AML-193 (cell line): ENCODE results near the gene TBC1D5.
"Not testable (repeated sequence)": the region's sequence is repeated elsewhere in the genome, so short reads cannot be mapped to it uniquely, and the experiment has no call there.

Experiments used
- DNase-seq, 2 experiments: peaks; one replicate each; lab custom pipeline; 2025; lab: John Stamatoyannopoulos, UW

TBC1D5 gene

GRCh38 chr3:17714473-17714872, 28.0 kb downstream of the TBC1D5 start:
- DNase-seq, result no peak

- DNase-seq, result no peak
Observed at GRCh38 chr3:17709236-17709810, 33.1 kb downstream of the TBC1D5 start.

- DNase-seq, result no peak
Observed at GRCh38 chr3:17707813-17708543, 34.5 kb downstream of the TBC1D5 start.

- not testable (repeated sequence) for DNase-seq
Observed at GRCh38 chr3:17705991-17706390, 36.4 kb downstream of the TBC1D5 start.

- DNase-seq, result not testable (repeated sequence)
Observed at GRCh38 chr3:17699815-17700214, 42.6 kb downstream of the TBC1D5 start.

GRCh38 chr3:17695665-17696064, 46.8 kb downstream of the TBC1D5 start:
- not testable (repeated sequence) for DNase-seq

- DNase-seq, result not testable (repeated sequence)
Observed at GRCh38 chr3:17693670-17693999, 48.8 kb downstream of the TBC1D5 start.

GRCh38 chr3:17692846-17693669, 49.4 kb downstream of the TBC1D5 start:
- DNase-seq, result not testable (repeated sequence)

GRCh38 chr3:17687566-17687965, 54.9 kb downstream of the TBC1D5 start:
- no peak for DNase-seq

- DNase-seq, result peak; percentile 9 to 19
Observed at GRCh38 chr3:17686613-17687012, 55.8 kb downstream of the TBC1D5 start.

- no peak for DNase-seq
Observed at GRCh38 chr3:17683542-17684207, 58.8 kb downstream of the TBC1D5 start.

GRCh38 chr3:17680530-17680929, 61.9 kb downstream of the TBC1D5 start:
- DNase-seq, result no peak

- DNase-seq, result no peak
Observed at GRCh38 chr3:17678116-17678741, 64.2 kb downstream of the TBC1D5 start.

GRCh38 chr3:17674082-17674686, 68.2 kb downstream of the TBC1D5 start:
- DNase-seq, result no peak

- no peak for DNase-seq
Observed at GRCh38 chr3:17672506-17672905, 69.9 kb downstream of the TBC1D5 start.

GRCh38 chr3:17670749-17671148, 71.7 kb downstream of the TBC1D5 start:
- DNase-seq, result no peak

- DNase-seq, result no peak
Observed at GRCh38 chr3:17664923-17665322, 77.5 kb downstream of the TBC1D5 start.

GRCh38 chr3:17656264-17656663, 86.2 kb downstream of the TBC1D5 start:
- no peak for DNase-seq

GRCh38 chr3:17655743-17656142, 86.7 kb downstream of the TBC1D5 start:
- no peak for DNase-seq

- DNase-seq, result not testable (repeated sequence)
Observed at GRCh38 chr3:17649748-17650147, 92.7 kb downstream of the TBC1D5 start.

GRCh38 chr3:17648630-17649355, 93.6 kb downstream of the TBC1D5 start:
- not testable (repeated sequence) for DNase-seq
